Loucy (cell line): ENCODE results near the gene TRAPPC5.

Source experiments
- CTCF ChIP-seq: fragments of 200-600 bp; sonication (generic); conservative IDR thresholded peaks from 2 replicates; pipeline ENCODE4 v1.5.1; 2014; ENCODE audit warnings: mild to moderate bottlenecking, antibody characterized with exemption, low read length
- EZH2phosphoT487 ChIP-seq: fragments of 200-600 bp; IDR thresholded peaks from 2 replicates; pipeline ENCODE4 v1.6.1; 2018; ENCODE audit warnings: antibody characterized with exemption, mild to moderate bottlenecking, moderate library complexity, borderline replicate concordance

- no peak for TF ChIP-seq CTCF
- TF ChIP-seq EZH2phosphoT487, result no peak
Observed at GRCh38 chr19:7736148-7736547, 55.5 kb downstream of the TRAPPC5 start.
